ES-I3 (cell line): ENCODE data around the gene COL6A1.

Experiments used
- H3K36me3 ChIP-seq: 2 replicates; pipeline ENCODE4 v1.6.1; 2013; ENCODE audit warnings: mild to moderate bottlenecking, low read length, control low read depth, moderate library complexity; ENCODE audit not compliant: insufficient read depth
- H3K4me1 ChIP-seq: 2 replicates; pipeline ENCODE4 v1.6.1; 2013; ENCODE audit warnings: mild to moderate bottlenecking, control low read depth, low read length; ENCODE audit not compliant: insufficient read depth
- H3K9ac ChIP-seq: 2 replicates; pipeline ENCODE4 v1.6.1; 2013; ENCODE audit warnings: low read depth, mild to moderate bottlenecking, low read length, moderate library complexity
- H3K9me3 ChIP-seq: 2 replicates; pipeline ENCODE4 v1.6.1; 2013; ENCODE audit warnings: mild to moderate bottlenecking, low read length, moderate library complexity; ENCODE audit not compliant: control insufficient read depth, insufficient read depth

The COL6A1 gene

GRCh38 chr21:45996311-45997204 is 15.0 kb downstream of the COL6A1 start:
- Histone ChIP-seq H3K9me3 (no peaks in the 10 kb centered on the region), H3K4me1 (no peaks in the 10 kb centered on the region), H3K36me3 (no peaks in the 10 kb centered on the region; the same call in 1 of the 2 replicates), H3K9ac (no peak overlapping the region)

GRCh38 chr21:45997205-45997494 is 15.6 kb downstream of the COL6A1 start:
- Histone ChIP-seq H3K36me3 (no peaks in the 10 kb centered on the region; the same call in 1 of the 2 replicates), H3K9me3 (no peaks in the 10 kb centered on the region), H3K9ac (no peak overlapping the region), H3K4me1 (no peaks in the 10 kb centered on the region)

- H3K4me1 ChIP-seq, result no peaks in the 10 kb centered on the region
- no peaks in the 10 kb centered on the region for H3K36me3 ChIP-seq
- no peak overlapping the region for H3K9ac ChIP-seq
- H3K9me3 ChIP-seq, result no peaks in the 10 kb centered on the region
These were observed 16.1 kb downstream of the COL6A1 start for GRCh38 chr21:45997495-45998275.

GRCh38 chr21:45998276-45998701 is 16.7 kb downstream of the COL6A1 start:
- Histone ChIP-seq H3K4me1 (no peaks in the 10 kb centered on the region), H3K36me3 (no peaks in the 10 kb centered on the region), H3K9me3 (no peaks in the 10 kb centered on the region), H3K9ac (no peak overlapping the region)

GRCh38 chr21:45998871-45999580 is 17.5 kb downstream of the COL6A1 start:
- Histone ChIP-seq H3K9ac (no peak overlapping the region), H3K4me1 (no peaks in the 10 kb centered on the region), H3K36me3 (no peaks in the 10 kb centered on the region), H3K9me3 (no peaks in the 10 kb centered on the region)

- Histone ChIP-seq H3K9me3 (no peaks in the 10 kb centered on the region), H3K4me1 (no peaks in the 10 kb centered on the region), H3K36me3 (no peaks in the 10 kb centered on the region; the same call in 1 of the 2 replicates), H3K9ac (no peak overlapping the region)
These were observed 18.1 kb downstream of the COL6A1 start for GRCh38 chr21:45999581-46000181.

GRCh38 chr21:46000182-46000730 is 18.7 kb downstream of the COL6A1 start:
- H3K36me3 ChIP-seq, result no peaks in the 10 kb centered on the region; the same call in 1 of the 2 replicates
- no peak overlapping the region for H3K9ac ChIP-seq

GRCh38 chr21:46000731-46001641 is 19.4 kb downstream of the COL6A1 start:
- no peaks in the 10 kb centered on the region; the same call in 1 of the 2 replicates for H3K36me3 ChIP-seq
- no peaks in the 10 kb centered on the region for H3K9me3 ChIP-seq
- H3K4me1 ChIP-seq, result no peaks in the 10 kb centered on the region
- H3K9ac ChIP-seq, result no peak overlapping the region

More at GRCh38 chr21:46000182-46000730, 18.7 kb downstream of the COL6A1 start:
- Histone ChIP-seq H3K9me3 (no peaks in the 10 kb centered on the region), H3K4me1 (no peaks in the 10 kb centered on the region)

- Histone ChIP-seq H3K36me3 (no peaks in the 10 kb centered on the region; the same call in 1 of the 2 replicates), H3K9me3 (no peaks in the 10 kb centered on the region), H3K9ac (no peak overlapping the region), H3K4me1 (no peaks in the 10 kb centered on the region)
These were observed 20.5 kb downstream of the COL6A1 start for GRCh38 chr21:46001821-46002681.

GRCh38 chr21:46002841-46003574 is 21.4 kb downstream of the COL6A1 start:
- Histone ChIP-seq H3K9ac (no peak overlapping the region), H3K4me1 (no peaks in the 10 kb centered on the region), H3K9me3 (no peaks in the 10 kb centered on the region), H3K36me3 (no peaks in the 10 kb centered on the region; the same call in 1 of the 2 replicates)

GRCh38 chr21:46003575-46004007 is 22.0 kb downstream of the COL6A1 start:
- no peak overlapping the region for H3K9ac ChIP-seq
- H3K4me1 ChIP-seq, result no peaks in the 10 kb centered on the region
- H3K9me3 ChIP-seq, result no peaks in the 10 kb centered on the region
- H3K36me3 ChIP-seq, result no peaks in the 10 kb centered on the region; the same call in 1 of the 2 replicates
